ENCODE measurements around the gene KDM5B. TPM values are rescaled to one million over a fixed set of nuclear protein-coding genes. Genes with fewer than 3 reads are reported as not detected.
"Not testable (repeated sequence)": the region's sequence is repeated elsewhere in the genome, so short reads cannot be mapped to it uniquely, and the experiment has no call there.

KDM5B gene
- total and polyA plus RNA-seq, 2 experiments from 2014 or later, result 141 to 165 TPM

GRCh38 chr1:202801175-202801574 is 7.0 kb downstream of the KDM5B start:
- peaks cover 19% of the 10 kb centered on the region for H3K4me1 ChIP-seq (ENCODE audit: low read depth)
- H3K36me3 ChIP-seq, result no peaks in the 10 kb centered on the region
- no peak for TF ChIP-seq CTCF (IDR thresholded peaks at IDR 0.05; ENCODE audit: low read depth, low read length)
- H3K27ac ChIP-seq, result no peak overlapping the region
- no peaks in the 10 kb centered on the region for H3K27me3 ChIP-seq
- DNase-seq (ENCODE audit: low read depth in 1 of 2, low spot score in 1 of 2), result no peak
- no peak overlapping the region for H3K4me3 ChIP-seq
- H3K9me3 ChIP-seq (ENCODE audit: low read depth), result no peaks in the 10 kb centered on the region

- Histone ChIP-seq H3K9me3 (ENCODE audit: low read depth) (no peaks in the 10 kb centered on the region), H3K4me3 (no peak overlapping the region), H3K27ac (no peak overlapping the region), H3K4me1 (ENCODE audit: low read depth) (peaks cover 18% of the 10 kb centered on the region), H3K36me3 (no peaks in the 10 kb centered on the region), H3K27me3 (no peaks in the 10 kb centered on the region)
- no peak for DNase-seq (ENCODE audit: low read depth in 1 of 2, low spot score in 1 of 2)
- TF ChIP-seq CTCF (IDR thresholded peaks at IDR 0.05; ENCODE audit: low read depth, low read length), result no peak
Measured at GRCh38 chr1:202800742-202801141, 7.5 kb downstream of the KDM5B start.

GRCh38 chr1:202798792-202799331 is 9.4 kb downstream of the KDM5B start:
- DNase-seq (ENCODE audit: low read depth in 1 of 2, low spot score in 1 of 2), result no peak
- H3K4me1 ChIP-seq (ENCODE audit: low read depth), result no peaks in the 10 kb centered on the region
- no peaks in the 10 kb centered on the region for H3K36me3 ChIP-seq
- no peaks in the 10 kb centered on the region for H3K9me3 ChIP-seq (ENCODE audit: low read depth)
- no peak overlapping the region for H3K27ac ChIP-seq
- H3K4me3 ChIP-seq, result no peak overlapping the region
- no peaks in the 10 kb centered on the region for H3K27me3 ChIP-seq
- no peak for TF ChIP-seq CTCF (IDR thresholded peaks at IDR 0.05; ENCODE audit: low read depth, low read length)

- DNase-seq (ENCODE audit: low read depth in 1 of 2, low spot score in 1 of 2), result no peak
- no peak for TF ChIP-seq CTCF (IDR thresholded peaks at IDR 0.05; ENCODE audit: low read depth, low read length)
- Histone ChIP-seq H3K27me3 (no peaks in the 10 kb centered on the region), H3K36me3 (no peaks in the 10 kb centered on the region), H3K9me3 (ENCODE audit: low read depth) (no peaks in the 10 kb centered on the region), H3K4me3 (no peak overlapping the region), H3K4me1 (ENCODE audit: low read depth) (no peaks in the 10 kb centered on the region), H3K27ac (no peak overlapping the region)
Measured at GRCh38 chr1:202798260-202798659, 10.0 kb downstream of the KDM5B start.

GRCh38 chr1:202796670-202797069 is 11.6 kb downstream of the KDM5B start:
- no peak for DNase-seq (ENCODE audit: low read depth in 1 of 2, low spot score in 1 of 2)
- TF ChIP-seq CTCF (IDR thresholded peaks at IDR 0.05; ENCODE audit: low read depth, low read length), result no peak
- Histone ChIP-seq H3K4me1 (ENCODE audit: low read depth) (peaks cover 8% of the 10 kb centered on the region), H3K27ac (no peak overlapping the region), H3K9me3 (ENCODE audit: low read depth) (no peaks in the 10 kb centered on the region), H3K4me3 (no peak overlapping the region), H3K36me3 (no peaks in the 10 kb centered on the region), H3K27me3 (no peaks in the 10 kb centered on the region)

GRCh38 chr1:202794931-202795330 is 13.3 kb downstream of the KDM5B start:
- not testable (repeated sequence) for H3K27me3 ChIP-seq

More at GRCh38 chr1:202794931-202795330, 13.3 kb downstream of the KDM5B start:
- not testable (repeated sequence) for H3K4me3 ChIP-seq; H3K27ac ChIP-seq; H3K9me3 ChIP-seq (ENCODE audit: low read depth); H3K36me3 ChIP-seq; DNase-seq (ENCODE audit: low read depth in 1 of 2, low spot score in 1 of 2)
- H3K4me1 ChIP-seq (ENCODE audit: low read depth), result peaks cover 17% of the 10 kb centered on the region
